GM23338 (cell line): ENCODE data around the gene TUBD1.
"Not testable (repeated sequence)": the region's sequence is repeated elsewhere in the genome, so short reads cannot be mapped to it uniquely, and the experiment has no call there.

Experiments used
- EZH2 ChIP-seq: fragments of 200-600 bp; sonication (generic); IDR thresholded peaks from one replicate; pipeline ENCODE4 v1.8.0; 2017; ENCODE audit warnings: antibody characterized with exemption, mild to moderate bottlenecking, low read depth; ENCODE audit not compliant: unreplicated experiment
- EZH2phosphoT487 ChIP-seq: fragments of 200-600 bp; sonication (generic); IDR thresholded peaks from one replicate; pipeline ENCODE4 v1.8.1; 2018; ENCODE audit warnings: antibody characterized with exemption; ENCODE audit not compliant: unreplicated experiment
- JUNB ChIP-seq: IDR thresholded peaks from one replicate; pipeline ENCODE4 v1.6.1; 2016; ENCODE audit warnings: antibody characterized with exemption; ENCODE audit not compliant: unreplicated experiment
- ZNF462 ChIP-seq: fragments of 250-450 bp; sonication (Bioruptor Pico); IDR thresholded peaks from 2 replicates; pipeline ENCODE4 v1.5.0; 2020; ENCODE audit warnings: mild to moderate bottlenecking, moderate library complexity
- TF ChIP-seq, protein P1 (sequence below), 2 experiments: fragments of 200-600 bp in 1 of 2; sonication (generic) in 1 of 2; conservative IDR thresholded peaks; 2 replicates each; pipeline versions ENCODE4 v1.5.1 to v1.6.1; 2016 to 2017; ENCODE audit warnings: antibody characterized with exemption in 2 of 2, low read depth in 2 of 2, mild to moderate bottlenecking in 2 of 2, moderate library complexity in 1 of 2

- TF ChIP-seq, protein P1, sequence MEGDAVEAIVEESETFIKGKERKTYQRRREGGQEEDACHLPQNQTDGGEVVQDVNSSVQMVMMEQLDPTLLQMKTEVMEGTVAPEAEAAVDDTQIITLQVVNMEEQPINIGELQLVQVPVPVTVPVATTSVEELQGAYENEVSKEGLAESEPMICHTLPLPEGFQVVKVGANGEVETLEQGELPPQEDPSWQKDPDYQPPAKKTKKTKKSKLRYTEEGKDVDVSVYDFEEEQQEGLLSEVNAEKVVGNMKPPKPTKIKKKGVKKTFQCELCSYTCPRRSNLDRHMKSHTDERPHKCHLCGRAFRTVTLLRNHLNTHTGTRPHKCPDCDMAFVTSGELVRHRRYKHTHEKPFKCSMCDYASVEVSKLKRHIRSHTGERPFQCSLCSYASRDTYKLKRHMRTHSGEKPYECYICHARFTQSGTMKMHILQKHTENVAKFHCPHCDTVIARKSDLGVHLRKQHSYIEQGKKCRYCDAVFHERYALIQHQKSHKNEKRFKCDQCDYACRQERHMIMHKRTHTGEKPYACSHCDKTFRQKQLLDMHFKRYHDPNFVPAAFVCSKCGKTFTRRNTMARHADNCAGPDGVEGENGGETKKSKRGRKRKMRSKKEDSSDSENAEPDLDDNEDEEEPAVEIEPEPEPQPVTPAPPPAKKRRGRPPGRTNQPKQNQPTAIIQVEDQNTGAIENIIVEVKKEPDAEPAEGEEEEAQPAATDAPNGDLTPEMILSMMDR (conservative IDR thresholded peaks at IDR 0.05; ENCODE audit: low read depth in 2 of 2), result not testable (repeated sequence)
- not testable (repeated sequence) for TF ChIP-seq JUNB; ZNF462 (CRISPR knock-in tag); EZH2phosphoT487; EZH2
Measured at GRCh38 chr17:59940697-59941096, 48.0 kb upstream of the TUBD1 start.
